Measurements from ENCODE around the gene NKX2-8.

NKX2-8 gene

GRCh38 chr14:36582011-36582873, at the start of gene NKX2-8:
Gene NKX2-8 (minus strand): TSS chr14:36582614. CDS start chr14:36582389, 225 bp downstream.
- peak; percentile 17 for DNase-seq (ENCODE audit: insufficient read length, low spot score)
- FAIRE-seq, result no peak

- FAIRE-seq (no peak), DNase-seq (ENCODE audit: insufficient read length, low spot score) (no peak)
Observed at GRCh38 chr14:36627981-36628380, 45.6 kb upstream of the NKX2-8 start.

GRCh38 chr14:36626151-36626550, 43.7 kb upstream of the NKX2-8 start:
- FAIRE-seq (no peak), DNase-seq (ENCODE audit: insufficient read length, low spot score) (no peak)

- FAIRE-seq (no peak), DNase-seq (ENCODE audit: insufficient read length, low spot score) (no peak)
Observed at GRCh38 chr14:36625436-36625835, 43.0 kb upstream of the NKX2-8 start.

- no peak for DNase-seq (ENCODE audit: insufficient read length, low spot score)
- no peak for FAIRE-seq
Observed at GRCh38 chr14:36625014-36625413, 42.6 kb upstream of the NKX2-8 start.

- FAIRE-seq (no peak), DNase-seq (ENCODE audit: insufficient read length, low spot score) (no peak)
Observed at GRCh38 chr14:36619853-36620252, 37.4 kb upstream of the NKX2-8 start.

- DNase-seq (ENCODE audit: insufficient read length, low spot score), result no peak
- FAIRE-seq, result no peak
Observed at GRCh38 chr14:36619131-36619530, 36.7 kb upstream of the NKX2-8 start.

GRCh38 chr14:36618641-36619040, 36.2 kb upstream of the NKX2-8 start:
- DNase-seq (ENCODE audit: insufficient read length, low spot score) (no peak), FAIRE-seq (no peak)

GRCh38 chr14:36617824-36618223, 35.4 kb upstream of the NKX2-8 start:
- FAIRE-seq, result no peak
- no peak for DNase-seq (ENCODE audit: insufficient read length, low spot score)

GRCh38 chr14:36605506-36605857, 23.1 kb upstream of the NKX2-8 start:
- no peak for FAIRE-seq
- DNase-seq (ENCODE audit: insufficient read length, low spot score), result no peak

- FAIRE-seq (no peak), DNase-seq (ENCODE audit: insufficient read length, low spot score) (peak; percentile 57)
Observed at GRCh38 chr14:36604757-36605505, 22.5 kb upstream of the NKX2-8 start.

- FAIRE-seq (no peak), DNase-seq (ENCODE audit: insufficient read length, low spot score) (no peak)
Observed at GRCh38 chr14:36600431-36600830, 18.0 kb upstream of the NKX2-8 start.

GRCh38 chr14:36591482-36591881, 9.1 kb upstream of the NKX2-8 start:
- FAIRE-seq (no peak), DNase-seq (ENCODE audit: insufficient read length, low spot score) (no peak)

- DNase-seq (ENCODE audit: insufficient read length, low spot score), result no peak
- FAIRE-seq, result no peak
Observed at GRCh38 chr14:36588788-36589187, 6.4 kb upstream of the NKX2-8 start.

- DNase-seq (ENCODE audit: insufficient read length, low spot score), result no peak
- FAIRE-seq, result no peak
Observed at GRCh38 chr14:36588119-36588518, 5.7 kb upstream of the NKX2-8 start.

GRCh38 chr14:36585100-36585499, 2.7 kb upstream of the NKX2-8 start:
- DNase-seq (ENCODE audit: insufficient read length, low spot score), result no peak

GRCh38 chr14:36583893-36584811, 1.7 kb upstream of the NKX2-8 start:
- FAIRE-seq (no peak), DNase-seq (ENCODE audit: insufficient read length, low spot score) (no peak)

More at GRCh38 chr14:36585100-36585499, 2.7 kb upstream of the NKX2-8 start:
- FAIRE-seq, result no peak

GRCh38 chr14:36583242-36583892, 953 bp upstream of the NKX2-8 start:
- no peak for DNase-seq (ENCODE audit: insufficient read length, low spot score)
- FAIRE-seq, result no peak

GRCh38 chr14:36582874-36583241, 444 bp upstream of the NKX2-8 start:
- no peak for FAIRE-seq
- DNase-seq (ENCODE audit: insufficient read length, low spot score), result no peak

All from HTR-8/SVneo (cell line).